Measurements from ENCODE around the gene NTN1.

Gene NTN1

DNA sequence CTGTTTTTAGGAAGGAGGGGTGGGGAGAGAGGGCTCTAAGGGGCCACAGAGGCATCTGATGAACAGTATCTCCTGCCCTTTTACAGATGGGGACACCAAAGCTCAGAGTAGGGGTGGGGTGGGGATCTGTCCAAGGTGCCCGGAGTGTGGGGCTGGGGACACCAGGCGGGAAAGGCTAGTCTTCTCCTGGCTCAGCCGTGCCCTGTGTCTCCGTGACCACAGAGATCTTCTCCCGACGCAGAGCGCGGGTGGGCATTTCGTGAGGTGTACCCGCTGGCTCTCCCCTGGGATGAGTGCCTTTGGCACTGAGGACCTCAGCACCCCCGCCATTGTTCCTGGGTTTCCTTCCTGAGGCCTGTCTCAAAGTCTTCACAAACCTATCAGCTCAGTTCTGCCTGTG lies 209.6 kb downstream of the NTN1 start:
- no peak for DNase-seq (ENCODE audit: low spot score)

DNA sequence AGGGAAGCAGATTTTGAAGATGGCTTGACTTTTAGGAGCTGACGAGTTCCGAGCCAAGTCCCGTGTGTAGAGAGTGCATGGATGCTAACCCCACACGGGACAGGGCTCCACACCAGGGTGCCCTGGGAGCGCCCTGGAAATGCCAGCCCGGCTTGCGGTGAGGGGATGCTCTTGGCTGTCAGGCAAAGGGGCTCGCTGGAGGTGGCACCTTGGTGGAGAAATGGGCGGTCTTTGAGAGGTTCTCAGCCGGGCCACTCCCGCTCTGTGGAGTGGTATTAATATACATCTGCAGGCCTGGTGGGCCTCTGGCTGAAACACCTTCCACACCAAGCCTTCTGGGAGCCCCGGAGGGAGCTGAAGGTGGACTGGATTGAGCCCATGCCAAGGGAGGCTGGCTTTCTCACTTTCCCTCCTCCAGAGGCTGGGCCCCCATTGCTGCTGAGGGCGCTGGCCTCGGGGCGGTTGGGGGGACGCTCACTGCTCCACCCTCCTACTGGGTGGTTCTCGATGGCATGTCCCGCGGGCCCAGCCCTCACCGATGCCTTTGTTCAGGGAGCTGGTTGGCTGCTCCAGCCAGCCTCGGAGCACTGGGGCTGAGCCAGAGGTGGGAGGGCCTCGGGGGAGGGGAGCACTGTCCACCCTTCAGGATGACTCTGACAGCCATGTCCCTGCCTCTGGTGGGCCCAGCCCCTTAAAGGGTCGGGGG lies 210.3 kb downstream of the NTN1 start:
- no peak for DNase-seq (ENCODE audit: low spot score)

DNA sequence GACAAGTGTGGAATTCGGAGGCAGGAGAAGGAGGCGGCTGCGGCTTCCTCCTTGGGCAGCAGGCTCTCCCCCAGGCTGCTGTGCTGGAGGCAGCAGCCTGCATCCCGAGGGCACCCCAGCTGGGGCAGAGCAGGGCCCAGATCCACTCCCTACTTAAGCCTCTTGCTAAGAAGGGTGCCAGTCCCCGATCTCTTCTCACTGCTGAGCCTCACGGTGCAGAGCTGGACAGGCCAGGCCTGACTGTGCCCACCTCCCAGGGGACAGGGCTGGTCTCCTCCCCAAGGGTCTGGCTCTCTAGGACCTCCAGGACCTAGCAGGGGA lies 210.8 kb downstream of the NTN1 start:
- no peak for DNase-seq (ENCODE audit: low spot score)

GRCh38 chr17:9232591-9233270 lies 211.4 kb downstream of the NTN1 start:
- DNase-seq (ENCODE audit: low spot score), result no peak

GRCh38 chr17:9233271-9233599 lies 211.9 kb downstream of the NTN1 start:
- no peak for DNase-seq (ENCODE audit: low spot score)

GRCh38 chr17:9233761-9234160 lies 212.5 kb downstream of the NTN1 start:
- no peak for DNase-seq (ENCODE audit: low spot score)

DNA sequence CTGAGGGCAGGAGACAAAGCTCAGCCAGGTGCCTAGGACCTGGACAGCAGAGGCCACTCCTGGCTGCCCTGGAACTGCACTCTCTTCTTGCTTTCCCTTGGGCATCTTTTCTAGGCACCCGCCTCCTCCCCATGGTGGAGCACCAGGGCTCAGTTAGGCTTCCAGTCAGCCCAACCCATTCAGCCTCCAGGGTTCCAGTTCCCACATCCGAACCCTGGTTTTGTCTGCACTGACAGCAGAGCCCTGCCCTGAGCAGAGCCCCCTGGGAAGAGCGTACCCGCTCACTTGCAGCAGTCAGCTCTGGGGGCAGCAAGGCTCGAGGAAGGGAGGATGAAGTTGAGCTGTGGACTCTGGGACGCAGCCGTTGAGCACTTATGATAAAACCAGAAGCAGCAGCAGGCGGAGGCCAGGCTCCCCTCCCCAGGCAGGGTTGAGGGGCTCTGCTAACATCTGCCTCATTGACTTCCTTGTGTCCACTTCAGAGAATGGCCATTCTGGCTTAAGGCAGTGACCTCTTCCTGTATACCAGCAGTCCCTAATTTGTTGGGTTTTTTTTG lies 213.2 kb downstream of the NTN1 start:
- no peak for DNase-seq (ENCODE audit: low spot score)

- no peak for DNase-seq (ENCODE audit: low spot score)
Observed at GRCh38 chr17:9235346-9235745, 214.0 kb downstream of the NTN1 start.

GRCh38 chr17:9236286-9237052 lies 215.2 kb downstream of the NTN1 start:
- DNase-seq (ENCODE audit: low spot score), result no peak

- DNase-seq (ENCODE audit: low spot score), result no peak
Observed at GRCh38 chr17:9237053-9237410, 215.7 kb downstream of the NTN1 start.

GRCh38 chr17:9237661-9238301 lies 216.5 kb downstream of the NTN1 start:
- DNase-seq (ENCODE audit: low spot score), result no peak

DNA sequence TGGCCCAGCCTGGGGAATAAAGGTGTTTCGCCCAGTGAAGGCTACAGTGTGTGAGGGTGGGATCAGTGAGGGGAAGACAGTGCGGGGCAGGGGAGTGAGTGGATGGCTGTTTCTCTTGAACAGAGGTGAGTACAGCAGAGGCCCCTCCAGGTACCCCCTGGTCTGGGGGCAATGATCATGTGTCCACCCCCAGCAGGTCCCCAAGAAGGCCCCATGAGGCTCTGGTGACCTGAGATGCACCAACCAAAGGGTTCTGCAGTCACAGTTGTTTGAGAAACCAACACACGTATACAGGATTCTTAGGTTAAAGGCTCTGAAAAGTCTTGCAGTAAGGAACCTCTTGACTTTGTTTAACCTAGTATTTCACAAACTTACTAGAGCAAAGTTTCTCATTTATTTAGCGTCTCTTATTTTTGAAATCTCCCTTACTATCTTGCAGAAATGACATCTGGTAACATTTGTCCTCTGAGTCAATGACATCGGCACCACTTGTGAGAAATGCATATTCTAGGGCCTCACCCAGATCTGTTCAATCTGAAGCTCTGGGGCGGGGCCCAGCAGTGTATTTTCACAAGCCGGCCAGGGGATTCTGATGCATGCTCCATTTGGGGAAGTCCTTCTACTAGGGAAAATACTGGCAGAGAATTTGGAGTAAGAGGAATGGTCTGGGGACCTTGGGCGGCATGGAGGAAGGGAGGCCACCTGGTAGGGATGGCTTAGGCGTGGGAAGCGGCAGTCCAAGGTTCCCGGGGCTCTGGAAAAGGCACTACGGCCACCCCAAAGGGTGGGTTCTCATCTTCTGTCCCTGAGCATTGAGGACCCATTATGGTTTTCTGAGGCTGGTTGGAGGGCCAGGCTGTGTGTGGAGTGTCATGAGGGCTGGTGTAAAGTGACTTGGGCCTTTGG lies 217.3 kb downstream of the NTN1 start:
- DNase-seq (ENCODE audit: low spot score), result no peak

GRCh38 chr17:9239246-9239792 lies 218.0 kb downstream of the NTN1 start:
- DNase-seq (ENCODE audit: low spot score), result peak; percentile 59

GRCh38 chr17:9239793-9240658 lies 218.7 kb downstream of the NTN1 start:
- peak; percentile 64 for DNase-seq (ENCODE audit: low spot score)

DNA sequence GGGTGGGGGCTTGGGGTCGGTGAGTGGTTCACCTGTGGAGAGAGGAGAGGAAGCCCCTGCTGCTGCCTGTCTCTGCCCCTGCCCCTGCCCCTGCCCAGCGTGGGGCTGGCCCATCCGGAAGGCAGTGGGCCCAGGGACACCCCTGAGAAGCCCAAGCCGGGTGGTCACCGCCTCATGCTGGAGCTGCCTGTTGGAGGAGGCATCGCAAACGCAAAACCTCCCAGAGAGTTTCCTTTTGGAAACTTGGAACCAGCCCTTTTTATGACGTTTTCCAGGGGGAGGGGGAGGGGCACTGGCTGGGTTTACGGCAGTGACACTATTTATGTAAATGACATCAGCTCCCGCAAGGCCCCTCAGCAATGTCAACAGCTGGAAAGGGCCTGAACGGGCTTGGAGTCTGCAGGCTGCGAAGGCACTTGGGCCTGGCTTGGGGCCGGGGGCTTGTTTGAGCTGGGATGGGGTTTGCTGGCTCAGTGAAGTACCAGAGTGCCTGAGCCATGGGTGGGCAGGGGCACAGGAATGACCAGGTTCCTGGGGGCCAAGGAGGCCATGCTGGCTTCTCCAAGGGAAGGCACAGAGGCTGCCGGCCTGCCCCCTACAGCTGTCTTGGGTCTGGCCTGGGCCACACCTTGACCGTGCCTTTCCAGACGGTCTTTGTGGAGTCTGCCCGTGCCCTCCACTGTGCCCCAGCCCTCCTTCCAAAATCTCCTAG lies 219.5 kb downstream of the NTN1 start:
- peak; percentile 38 for DNase-seq (ENCODE audit: low spot score)

- no peak for DNase-seq (ENCODE audit: low spot score)
Observed at GRCh38 chr17:9241371-9241712, 220.0 kb downstream of the NTN1 start.

DNA sequence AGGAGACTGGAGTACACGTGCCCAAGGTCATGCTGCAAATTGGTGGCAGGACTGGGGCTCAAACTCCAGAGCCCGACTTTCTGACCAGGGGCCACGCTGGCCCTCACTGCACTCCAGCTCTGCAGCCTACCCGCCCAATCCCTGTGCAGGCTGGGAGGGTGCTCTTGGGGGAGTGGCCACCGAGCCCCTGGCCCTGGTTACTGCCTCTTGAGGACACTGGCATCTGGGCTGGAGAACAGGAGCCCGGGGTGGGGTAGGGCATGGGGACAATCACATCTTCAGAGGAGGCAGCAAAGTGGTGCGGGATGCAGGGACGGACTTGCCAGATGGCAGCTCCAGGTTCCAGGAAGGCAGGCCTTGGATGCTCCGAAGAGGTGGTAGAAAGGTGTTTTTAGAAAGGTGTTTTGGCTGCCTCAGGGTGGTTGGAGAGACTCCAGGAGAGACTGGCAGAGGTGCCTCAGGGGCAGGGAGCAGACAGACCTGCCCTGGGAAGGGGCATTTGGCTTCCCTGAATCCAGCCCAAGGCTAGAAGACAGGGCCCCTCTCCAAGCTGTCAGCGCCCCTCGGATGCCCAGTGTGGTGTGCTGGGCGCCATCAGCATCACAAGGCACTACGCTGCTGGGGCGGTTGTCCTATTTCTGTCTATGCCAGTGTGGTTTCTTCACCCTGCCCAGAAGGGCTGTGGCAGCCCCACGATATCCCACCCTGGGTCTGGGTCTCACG lies 220.6 kb downstream of the NTN1 start:
- DNase-seq (ENCODE audit: low spot score), result no peak

GRCh38 chr17:9242497-9242881 lies 221.2 kb downstream of the NTN1 start:
- no peak for DNase-seq (ENCODE audit: low spot score)

DNA sequence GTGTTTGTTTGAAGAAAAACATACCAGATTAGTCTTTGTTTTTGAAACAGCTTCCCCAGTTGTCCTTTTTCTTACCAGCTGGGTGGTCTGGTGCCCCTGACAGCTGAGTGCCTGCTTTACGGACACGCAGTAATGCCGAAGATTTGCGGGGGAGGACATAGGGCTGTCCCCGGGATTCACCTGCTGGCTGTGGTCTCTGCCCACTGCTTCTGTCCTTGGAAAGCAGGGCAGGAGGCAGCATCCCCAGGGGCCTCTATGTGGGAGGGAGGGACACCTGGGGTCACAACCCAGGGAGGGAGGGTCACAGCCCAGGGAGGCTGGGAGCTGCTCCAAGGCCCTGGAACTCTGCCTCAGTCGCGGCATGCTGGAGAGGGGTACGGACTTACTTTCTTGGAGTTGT lies 221.7 kb downstream of the NTN1 start:
- no peak for DNase-seq (ENCODE audit: low spot score)
